Chondrocyte (in vitro differentiated cells): Measurements from ENCODE around the gene WNK2. TPM values are rescaled to one million over a fixed set of nuclear protein-coding genes. Genes with fewer than 3 reads are reported as not detected.

Source experiments
- DNase-seq: peaks from one replicate; pipeline ENCODE4 v3.0.0; 2021; ENCODE audit warnings: mixed read lengths, low spot score
- H3K27ac Mint-ChIP-seq: one replicate; pipeline ENCODE4 v1.8.0; 2021; ENCODE audit warnings: mild to moderate bottlenecking, moderate library complexity, mixed read lengths; ENCODE audit not compliant: unreplicated experiment
- H3K27me3 Mint-ChIP-seq: 2 replicates; pipeline ENCODE4 v1.8.0; 2021; ENCODE audit warnings: low read depth, mixed read lengths
- H3K36me3 Mint-ChIP-seq: 2 replicates; pipeline ENCODE4 v1.8.0; 2021; ENCODE audit warnings: low read depth, mixed read lengths
- H3K4me1 Mint-ChIP-seq: 2 replicates; pipeline ENCODE4 v1.8.0; 2021; ENCODE audit warnings: low read depth, mild to moderate bottlenecking, mixed read lengths
- H3K4me3 Mint-ChIP-seq: one replicate; pipeline ENCODE4 v1.8.0; 2021; ENCODE audit warnings: mild to moderate bottlenecking, moderate library complexity, mixed read lengths; ENCODE audit not compliant: unreplicated experiment
- H3K9me3 Mint-ChIP-seq: 2 replicates; pipeline ENCODE4 v1.8.0; 2021; ENCODE audit warnings: low read depth, mixed read lengths
- CTCF ChIP-seq: fragments of 200-600 bp; sonication (generic); IDR thresholded peaks from 2 replicates; pipeline ENCODE4 v1.5.0; 2021; ENCODE audit warnings: antibody characterized with exemption, mild to moderate bottlenecking, moderate library complexity
- total RNA-seq: library from RNA; stranded (reverse); gene quantifications from 3 replicates; pipeline ENCODE4 v1.2.1, GENCODE V29; 2021

Gene WNK2
- total RNA-seq, 1 donor from 2014 or later, result 2.3 TPM

- Mint-ChIP-seq H3K4me3 (no peak overlapping the region), H3K27ac (peak overlapping the region; percentile 49), H3K4me1 (peaks cover 59% of the 10 kb centered on the region), H3K36me3 (no peaks in the 10 kb centered on the region), H3K27me3 (peaks cover 4% of the 10 kb centered on the region), H3K9me3 (no peaks in the 10 kb centered on the region)
- DNase-seq, result peak; percentile 63
- no peak for TF ChIP-seq CTCF
These were observed 22.1 kb downstream of the WNK2 start for GRCh38 chr9:93205896-93206575.

GRCh38 chr9:93206576-93207155, 22.7 kb downstream of the WNK2 start:
- no peak for TF ChIP-seq CTCF
- peak; percentile 55 for DNase-seq
- Mint-ChIP-seq H3K9me3 (no peaks in the 10 kb centered on the region), H3K27ac (peak overlapping the region; percentile 78), H3K4me3 (no peak overlapping the region), H3K4me1 (peaks cover 57% of the 10 kb centered on the region), H3K36me3 (no peaks in the 10 kb centered on the region), H3K27me3 (peaks cover 4% of the 10 kb centered on the region)

GRCh38 chr9:93207326-93207814, 23.4 kb downstream of the WNK2 start:
- Mint-ChIP-seq H3K4me3 (peak overlapping the region; percentile 23), H3K9me3 (no peaks in the 10 kb centered on the region), H3K27me3 (peaks cover 4% of the 10 kb centered on the region), H3K4me1 (peaks cover 50% of the 10 kb centered on the region), H3K27ac (peak overlapping the region; percentile 88), H3K36me3 (no peaks in the 10 kb centered on the region)
- peak; percentile 52 for TF ChIP-seq CTCF
- peak; percentile 51 for DNase-seq

GRCh38 chr9:93207860-93208734, 24.2 kb downstream of the WNK2 start:
- Mint-ChIP-seq H3K4me3 (peak overlapping the region; percentile 23), H3K36me3 (no peaks in the 10 kb centered on the region), H3K27me3 (peaks cover 5% of the 10 kb centered on the region), H3K9me3 (no peaks in the 10 kb centered on the region), H3K27ac (peak overlapping the region; percentile 88), H3K4me1 (peaks cover 47% of the 10 kb centered on the region)
- no peak for TF ChIP-seq CTCF
- no peak for DNase-seq

GRCh38 chr9:93209097-93209496, 25.2 kb downstream of the WNK2 start:
- peak; percentile 72 for DNase-seq
- Mint-ChIP-seq H3K4me1 (peaks cover 41% of the 10 kb centered on the region), H3K9me3 (no peaks in the 10 kb centered on the region), H3K27ac (no peak overlapping the region), H3K4me3 (no peak overlapping the region), H3K36me3 (no peaks in the 10 kb centered on the region), H3K27me3 (peaks cover 5% of the 10 kb centered on the region)
- no peak for TF ChIP-seq CTCF
